Activated naive CD8-positive, alpha-beta T cell treated with anti-CD3 and anti-CD28 coated beads, Interleukin-2, amount 10 ng/mL, durations not matched to agents 7 days and 5 days (primary cell): ENCODE measurements around the gene ADGRD1. TPM values are rescaled to one million over a fixed set of nuclear protein-coding genes. Genes with fewer than 3 reads are reported as not detected.

Experiments used
- ATAC-seq: fragments of 150-1000 bp; cut with Tn5 transposase; one replicate; pipeline ENCODE4 v1.10.0; 2021; ENCODE audit warnings: low read depth, moderate library complexity
- POLR2A ChIA-PET: fragments of 350-600 bp; sonication (Branson Sonifier 250); formaldehyde crosslinking; loops from one replicate; lab custom pipeline; 2021; ENCODE audit warnings: antibody characterized with exemption; lab: Charles Lee
- DNase-seq: peaks from one replicate; pipeline ENCODE4 v3.0.0; 2021
- H3K27ac Mint-ChIP-seq: one replicate; pipeline ENCODE4 v1.8.0; 2022; ENCODE audit warnings: mild to moderate bottlenecking, mixed read lengths
- H3K27me3 Mint-ChIP-seq: one replicate; pipeline ENCODE4 v1.8.0; 2022; ENCODE audit warnings: mild to moderate bottlenecking, moderate library complexity, mixed read lengths
- H3K36me3 Mint-ChIP-seq: one replicate; pipeline ENCODE4 v1.8.0; 2021; ENCODE audit warnings: mild to moderate bottlenecking, mixed read lengths
- H3K4me1 Mint-ChIP-seq: one replicate; pipeline ENCODE4 v1.8.0; 2021; ENCODE audit warnings: mixed read lengths
- H3K4me3 Mint-ChIP-seq: one replicate; pipeline ENCODE4 v1.8.0; 2022; ENCODE audit warnings: mild to moderate bottlenecking, moderate library complexity, mixed read lengths
- H3K9me3 Mint-ChIP-seq: one replicate; pipeline ENCODE4 v1.8.0; 2021; ENCODE audit warnings: mixed read lengths
- total RNA-seq, 2 experiments: library from RNA; stranded (reverse); gene quantifications; one replicate each; pipeline ENCODE4 v1.2.3, GENCODE V29; 2021

ADGRD1 gene
- total RNA-seq, 2 experiments from 2014 or later, result not detected

DNA sequence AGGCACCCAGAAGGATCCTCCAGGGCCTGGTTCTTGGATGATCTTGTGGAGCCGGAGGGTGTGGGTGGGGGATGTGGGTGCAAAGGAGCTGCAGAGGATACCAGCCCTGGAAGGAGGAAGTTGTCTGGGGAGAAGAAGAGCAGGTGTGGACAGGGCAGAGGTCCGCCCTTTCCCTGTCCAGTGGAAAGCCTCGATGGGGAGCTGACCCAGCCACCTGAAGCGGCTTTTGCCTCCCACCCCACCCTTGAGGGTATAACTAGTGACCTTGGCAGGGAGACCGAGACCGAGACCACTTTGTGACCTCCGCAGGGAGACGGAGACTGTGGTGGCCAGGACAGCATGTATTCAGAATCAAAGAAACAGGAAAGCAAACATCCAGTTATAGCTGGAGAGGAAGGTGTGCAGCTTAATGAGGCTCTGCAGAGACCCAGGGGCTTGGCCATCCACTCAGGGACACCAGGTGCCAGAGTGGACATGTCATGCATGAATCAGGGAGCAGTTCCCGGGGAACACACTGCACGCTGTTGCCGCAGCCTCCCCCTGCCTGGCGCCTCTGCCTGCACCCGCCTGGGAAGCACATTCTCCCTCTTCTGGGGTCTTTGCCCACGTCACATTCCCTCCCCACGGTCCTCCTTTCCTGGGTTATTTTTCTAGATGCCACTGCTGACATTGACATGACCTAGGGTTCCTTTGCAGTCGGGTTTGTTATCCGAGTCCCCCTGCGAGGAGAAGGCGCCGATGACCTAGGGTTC, 87.7 kb downstream of the ADGRD1 start:
- Mint-ChIP-seq H3K4me3 (no peak overlapping the region), H3K36me3 (peaks cover 2% of the 10 kb centered on the region), H3K4me1 (no peaks in the 10 kb centered on the region), H3K27me3 (no peaks in the 10 kb centered on the region), H3K9me3 (peaks cover 10% of the 10 kb centered on the region), H3K27ac (no peak overlapping the region)
- POLR2A ChIA-PET, result no interaction called here
- no peak for ATAC-seq
- DNase-seq, result no peak

DNA sequence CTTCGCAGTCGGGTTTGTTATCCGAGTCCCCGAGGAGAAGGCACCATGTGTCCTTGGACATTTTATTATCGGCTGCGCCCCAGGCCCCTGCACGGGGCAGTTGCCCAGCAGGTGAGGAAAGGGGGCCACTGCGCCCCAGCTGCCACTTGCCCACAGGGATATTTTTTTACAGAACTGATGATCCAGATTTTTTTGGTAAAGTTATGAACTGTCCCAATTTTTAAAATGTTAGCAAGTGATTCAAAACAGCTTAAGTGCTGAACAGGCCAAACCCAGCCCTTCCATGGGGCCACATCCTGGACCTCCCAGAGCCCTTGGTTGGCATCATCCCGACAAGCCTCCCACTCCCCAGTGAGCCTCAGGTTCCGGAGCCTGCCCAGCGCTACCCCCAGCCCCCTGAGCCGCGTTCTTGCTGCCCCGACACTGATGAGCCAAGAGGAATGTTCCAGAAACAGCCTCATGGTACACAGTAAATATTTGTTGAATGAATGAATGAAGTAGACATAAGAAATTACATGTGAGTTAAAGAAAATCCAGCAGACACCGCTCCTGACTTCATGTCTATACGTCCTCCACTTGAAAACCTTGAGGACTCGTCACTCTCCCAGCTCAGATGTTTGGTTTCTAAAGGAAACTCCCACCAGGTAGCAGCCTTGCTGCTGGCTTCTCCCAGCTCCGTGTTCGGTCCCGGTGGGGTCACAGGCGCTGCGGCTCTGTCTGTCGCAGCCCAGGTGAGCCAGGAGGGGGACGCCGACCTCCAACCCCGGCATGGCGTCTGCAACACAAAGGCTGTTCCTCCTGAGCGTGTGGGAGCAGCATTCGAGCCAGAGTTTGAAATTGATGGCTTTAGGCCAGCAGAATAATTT, 88.5 kb downstream of the ADGRD1 start:
- no peaks in the 10 kb centered on the region for H3K4me1 Mint-ChIP-seq
- H3K27ac Mint-ChIP-seq, result no peak overlapping the region
- H3K27me3 Mint-ChIP-seq, result no peaks in the 10 kb centered on the region
- ATAC-seq (no peak), DNase-seq (no peak)
- POLR2A ChIA-PET, result no interaction called here
- peaks cover under 1% of the 10 kb centered on the region for H3K36me3 Mint-ChIP-seq
- H3K4me3 Mint-ChIP-seq, result no peak overlapping the region
- H3K9me3 Mint-ChIP-seq, result peaks cover 3% of the 10 kb centered on the region

GRCh38 chr12:131042834-131043245, 89.1 kb downstream of the ADGRD1 start:
- ATAC-seq, result no peak
- no peaks in the 10 kb centered on the region for H3K36me3 Mint-ChIP-seq
- DNase-seq, result no peak
- H3K27ac Mint-ChIP-seq, result no peak overlapping the region
- H3K27me3 Mint-ChIP-seq, result no peaks in the 10 kb centered on the region
- peaks cover 2% of the 10 kb centered on the region for H3K9me3 Mint-ChIP-seq
- H3K4me1 Mint-ChIP-seq, result no peaks in the 10 kb centered on the region
- H3K4me3 Mint-ChIP-seq, result no peak overlapping the region
- POLR2A ChIA-PET, result no interaction called here

DNA sequence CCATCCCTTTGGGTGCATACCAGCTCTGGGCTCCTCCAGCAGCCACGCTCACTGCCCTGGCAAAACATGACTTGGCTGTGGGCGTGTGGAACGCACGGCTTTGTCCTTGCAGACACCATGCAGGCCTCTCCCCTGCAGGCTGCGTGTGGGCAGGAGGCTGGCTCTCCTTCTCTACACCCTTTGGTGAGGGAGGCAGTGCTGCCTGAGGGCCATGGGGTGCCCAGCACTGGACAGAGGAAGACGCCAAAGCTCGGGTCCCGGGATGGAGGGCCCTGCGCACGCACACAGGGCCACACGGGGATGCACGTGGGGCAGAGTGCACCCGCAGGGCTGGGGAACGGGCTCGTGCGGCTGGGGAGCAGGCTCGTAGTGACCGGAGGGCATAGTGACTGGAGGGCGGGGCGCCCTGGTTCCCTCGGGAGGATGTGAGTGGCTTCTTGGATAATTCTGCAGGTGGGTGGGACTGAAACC, 89.7 kb downstream of the ADGRD1 start:
- no peaks in the 10 kb centered on the region for H3K4me1 Mint-ChIP-seq
- H3K9me3 Mint-ChIP-seq, result no peaks in the 10 kb centered on the region
- no peaks in the 10 kb centered on the region for H3K27me3 Mint-ChIP-seq
- no peak for ATAC-seq
- no peak overlapping the region for H3K27ac Mint-ChIP-seq
- H3K4me3 Mint-ChIP-seq, result no peak overlapping the region
- DNase-seq, result no peak
- no peaks in the 10 kb centered on the region for H3K36me3 Mint-ChIP-seq
- POLR2A ChIA-PET, result no interaction called here

GRCh38 chr12:131044136-131044535, 90.4 kb downstream of the ADGRD1 start:
- DNase-seq (no peak), ATAC-seq (no peak)
- Mint-ChIP-seq H3K4me1 (no peaks in the 10 kb centered on the region), H3K36me3 (no peaks in the 10 kb centered on the region), H3K4me3 (no peak overlapping the region), H3K27me3 (no peaks in the 10 kb centered on the region), H3K27ac (no peak overlapping the region), H3K9me3 (no peaks in the 10 kb centered on the region)
- POLR2A ChIA-PET, result no interaction called here

DNA sequence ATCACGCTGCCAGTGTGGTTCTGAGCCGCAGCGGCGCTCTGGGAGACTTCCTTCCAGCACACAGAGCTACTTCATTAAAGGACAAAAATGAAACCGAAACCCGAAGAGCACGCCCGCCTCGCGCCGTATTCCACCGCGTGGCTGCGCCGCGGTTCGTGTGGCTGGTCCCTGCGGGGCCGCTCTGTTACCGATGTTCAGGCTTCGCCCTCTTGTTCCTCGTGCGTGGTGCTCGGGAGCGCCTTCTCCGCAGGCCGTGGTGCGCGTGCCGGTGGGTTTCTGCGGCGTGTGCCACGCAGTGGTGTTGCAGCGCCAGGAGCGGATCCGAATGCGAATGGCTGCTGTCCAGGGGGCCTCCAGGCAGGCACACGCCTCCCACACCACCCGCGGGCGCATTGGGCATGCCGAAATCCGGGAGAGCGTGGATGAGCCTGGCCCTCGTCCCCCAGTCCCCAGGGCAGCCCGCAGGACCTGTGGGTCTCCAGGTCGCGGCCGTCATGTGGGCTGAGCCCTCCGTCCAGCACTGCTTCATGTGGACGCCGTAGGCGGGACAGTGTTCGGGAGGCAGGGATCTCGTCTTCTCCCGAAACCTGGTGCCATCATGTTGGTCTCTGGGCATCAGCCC, 91.2 kb downstream of the ADGRD1 start:
- no peak for ATAC-seq
- no peaks in the 10 kb centered on the region for H3K36me3 Mint-ChIP-seq
- H3K4me1 Mint-ChIP-seq, result no peaks in the 10 kb centered on the region
- no peak for DNase-seq
- no peaks in the 10 kb centered on the region for H3K9me3 Mint-ChIP-seq
- H3K27ac Mint-ChIP-seq, result no peak overlapping the region
- POLR2A ChIA-PET, result no interaction called here
- H3K27me3 Mint-ChIP-seq, result no peaks in the 10 kb centered on the region
- no peak overlapping the region for H3K4me3 Mint-ChIP-seq

DNA sequence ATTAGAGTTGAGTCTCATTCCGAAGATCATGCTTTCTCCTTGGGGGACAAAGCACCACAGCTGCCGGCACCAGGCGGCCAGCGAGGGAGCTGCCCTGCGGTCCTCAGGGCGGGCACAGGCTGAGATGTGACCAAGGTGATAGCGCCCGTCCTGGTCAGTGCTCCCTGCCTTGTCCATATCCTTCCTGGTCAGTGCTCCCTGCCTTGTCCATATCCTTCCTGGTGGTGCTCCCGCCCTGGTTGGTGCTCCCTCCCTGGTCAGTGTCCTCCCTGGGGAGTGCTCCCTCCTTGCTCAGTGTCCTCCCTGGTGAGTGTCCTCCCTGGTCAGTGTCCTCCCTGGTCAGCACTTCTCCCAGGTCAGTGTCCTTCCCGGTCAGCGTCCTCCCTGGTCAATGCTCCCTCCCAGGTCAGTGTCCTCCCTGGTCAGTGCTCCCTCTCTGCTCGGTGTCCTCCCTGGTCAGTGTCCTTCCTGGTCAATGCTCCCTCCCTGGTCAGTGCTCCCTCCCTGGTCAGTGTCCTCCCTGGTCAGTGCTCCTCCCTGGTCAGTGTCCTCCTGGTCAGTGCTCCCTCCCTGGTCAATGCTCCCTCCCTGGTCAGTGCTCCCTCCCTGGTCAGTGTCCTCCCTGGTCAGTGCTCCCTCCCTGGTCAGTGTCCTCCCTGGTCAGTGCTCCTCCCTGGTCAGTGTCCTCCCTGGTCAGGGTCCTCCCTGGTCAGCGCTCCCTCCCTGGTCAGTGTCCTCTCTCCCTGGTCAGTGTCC, 92.2 kb downstream of the ADGRD1 start:
- ATAC-seq (no peak), DNase-seq (no peak)
- Mint-ChIP-seq H3K36me3 (no peaks in the 10 kb centered on the region), H3K4me3 (no peak overlapping the region), H3K27ac (no peak overlapping the region), H3K27me3 (no peaks in the 10 kb centered on the region), H3K9me3 (no peaks in the 10 kb centered on the region), H3K4me1 (no peaks in the 10 kb centered on the region)
- POLR2A ChIA-PET, result no interaction called here

GRCh38 chr12:131046813-131047788, 93.4 kb downstream of the ADGRD1 start:
- DNase-seq (no peak), ATAC-seq (peak; percentile 37)
- Mint-ChIP-seq H3K36me3 (no peaks in the 10 kb centered on the region), H3K4me3 (no peak overlapping the region), H3K27ac (no peak overlapping the region), H3K4me1 (no peaks in the 10 kb centered on the region), H3K27me3 (peaks cover 7% of the 10 kb centered on the region), H3K9me3 (no peaks in the 10 kb centered on the region)
- POLR2A ChIA-PET, result no interaction called here

DNA sequence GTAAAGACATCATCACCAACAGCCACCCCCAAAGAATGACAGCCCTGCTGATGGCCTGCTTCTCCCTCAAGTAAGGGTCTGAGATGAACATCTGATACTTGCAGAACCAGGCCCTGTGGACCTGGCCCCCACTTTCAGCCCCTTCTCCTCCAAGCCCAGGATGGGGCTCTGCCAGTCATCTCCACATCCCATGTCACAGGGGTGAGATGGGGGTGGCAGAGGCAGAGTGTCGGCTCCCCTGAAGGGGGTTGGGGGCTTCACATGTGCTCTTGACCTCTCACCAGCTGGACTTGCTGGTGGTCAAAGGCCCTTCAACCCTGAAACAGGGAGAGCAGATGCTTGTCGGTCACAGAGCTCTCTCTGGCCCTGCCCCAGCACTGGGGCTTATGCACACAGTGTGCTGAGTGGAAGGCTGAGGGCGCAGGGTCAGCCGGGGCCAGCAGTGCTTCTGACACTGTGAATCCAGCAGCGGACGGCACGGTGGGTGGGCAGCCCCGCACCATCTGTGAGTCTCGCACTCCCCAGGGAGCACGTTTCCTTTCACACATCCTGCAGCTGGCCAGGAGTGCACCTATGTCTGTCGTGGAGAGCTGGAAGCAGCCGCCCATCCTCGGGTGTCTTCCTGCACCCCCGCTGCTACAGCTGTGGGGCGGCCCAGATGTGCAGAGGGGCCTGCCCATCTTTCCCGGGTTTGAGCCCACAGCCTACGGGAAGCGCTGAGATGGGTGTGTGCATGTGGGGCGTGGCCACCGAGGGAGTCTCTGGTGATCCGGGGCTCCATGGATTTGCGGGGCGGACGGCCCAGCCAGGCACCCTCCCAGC, 94.3 kb downstream of the ADGRD1 start:
- no peaks in the 10 kb centered on the region for H3K9me3 Mint-ChIP-seq
- no peaks in the 10 kb centered on the region for H3K36me3 Mint-ChIP-seq
- POLR2A ChIA-PET, result no interaction called here
- H3K27ac Mint-ChIP-seq, result no peak overlapping the region
- DNase-seq (peak; percentile 25), ATAC-seq (no peak)
- H3K4me3 Mint-ChIP-seq, result no peak overlapping the region
- H3K27me3 Mint-ChIP-seq, result peaks cover 7% of the 10 kb centered on the region
- H3K4me1 Mint-ChIP-seq, result no peaks in the 10 kb centered on the region

DNA sequence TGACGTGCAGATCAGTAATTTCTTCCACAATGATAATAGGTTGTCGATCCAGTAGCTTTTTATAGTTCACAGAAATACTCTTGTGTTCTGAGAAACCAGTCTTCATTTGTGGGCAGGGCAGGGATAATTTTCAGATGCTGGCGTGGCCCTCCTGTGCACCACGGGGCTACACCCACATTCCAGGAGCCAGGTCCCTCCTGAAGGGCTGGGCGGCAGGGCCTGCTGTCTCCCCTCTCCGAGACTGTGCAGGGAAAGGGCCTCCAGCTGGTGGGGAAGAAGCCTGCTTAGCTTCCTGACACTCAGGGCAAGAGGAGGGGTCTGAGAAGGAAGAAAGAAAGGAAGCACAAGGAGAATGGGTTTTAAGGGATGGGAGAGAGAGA, 94.9 kb downstream of the ADGRD1 start:
- ATAC-seq, result no peak
- H3K27ac Mint-ChIP-seq, result no peak overlapping the region
- H3K36me3 Mint-ChIP-seq, result no peaks in the 10 kb centered on the region
- peaks cover 7% of the 10 kb centered on the region for H3K27me3 Mint-ChIP-seq
- POLR2A ChIA-PET, result no interaction called here
- H3K4me1 Mint-ChIP-seq, result no peaks in the 10 kb centered on the region
- DNase-seq, result no peak
- no peaks in the 10 kb centered on the region for H3K9me3 Mint-ChIP-seq
- H3K4me3 Mint-ChIP-seq, result no peak overlapping the region

DNA sequence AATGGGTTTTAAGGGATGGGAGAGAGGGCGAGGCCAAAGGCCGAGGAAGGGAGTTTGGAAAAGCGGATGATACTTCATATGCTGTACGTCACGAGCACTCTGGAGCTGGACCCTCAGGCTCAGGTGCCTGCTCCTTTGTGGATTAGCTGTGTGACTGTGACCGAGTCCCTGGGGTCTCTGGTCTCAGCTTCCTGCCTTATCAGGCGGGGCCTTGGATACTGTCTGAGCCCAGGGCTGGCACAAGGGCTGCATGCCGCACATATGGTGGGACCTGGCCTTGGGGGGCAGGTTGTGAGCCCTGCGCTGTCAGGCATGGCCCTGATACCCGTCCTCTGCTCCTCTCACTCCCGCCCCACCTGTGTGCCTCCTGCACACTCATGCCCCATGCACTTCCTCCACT, 95.3 kb downstream of the ADGRD1 start:
- no peak for ATAC-seq
- Mint-ChIP-seq H3K36me3 (no peaks in the 10 kb centered on the region), H3K4me1 (peaks cover 2% of the 10 kb centered on the region), H3K4me3 (no peak overlapping the region), H3K27ac (no peak overlapping the region), H3K27me3 (peaks cover 7% of the 10 kb centered on the region), H3K9me3 (no peaks in the 10 kb centered on the region)
- peak; percentile 9 for DNase-seq
- POLR2A ChIA-PET, result no interaction called here
